HG02870 (cell line): Measurements from ENCODE around the gene ZNF324.

Experiments used
- ATAC-seq: cut with Tn5 transposase; IDR thresholded peaks from one replicate; pipeline ENCODE4 v1.9.1; 2021; ENCODE audit warnings: mild to moderate bottlenecking, moderate library complexity; ENCODE audit not compliant: unreplicated experiment

ZNF324 gene

GRCh38 chr19:58520257-58520599, 53.3 kb downstream of the ZNF324 start:
- ATAC-seq, result no peak

- no peak for ATAC-seq
Measured at GRCh38 chr19:58521651-58522050, 54.8 kb downstream of the ZNF324 start.

- no peak for ATAC-seq
Measured at GRCh38 chr19:58522709-58523108, 55.8 kb downstream of the ZNF324 start.
